Stimulated activated CD8-positive, alpha-beta memory T cell treated with anti-CD3 and anti-CD28 coated beads, Interleukin-4, amount 100 ng/mL, for 24 hours (primary cell): ENCODE data around the gene ZNF337.

Experiments
- DNase-seq: peaks from one replicate; pipeline ENCODE4 v3.0.0-alpha.2; 2020; ENCODE audit warnings: low read depth

Gene ZNF337

GRCh38 chr20:25626779-25627178 lies 69.9 kb downstream of the ZNF337 start:
- DNase-seq, result no peak

- no peak for DNase-seq
Observed at GRCh38 chr20:25624500-25624939, 72.1 kb downstream of the ZNF337 start.
